ENCODE data around the gene GOLT1A.

The GOLT1A gene

GRCh38 chr1:204204944-204205343, 8.8 kb downstream of the GOLT1A start:
- no peak for TF ChIP-seq POLR2AphosphoS5 (IDR thresholded peaks at IDR 0.05; ENCODE audit: low read depth, low read length)
- TF ChIP-seq SIN3A (IDR thresholded peaks at IDR 0.05; ENCODE audit: borderline replicate concordance, insufficient read depth, low read length): no peak
- no peak for TF ChIP-seq TAF1 (IDR thresholded peaks at IDR 0.05; ENCODE audit: borderline replicate concordance, insufficient read depth, low read length)
- TF ChIP-seq REST (IDR thresholded peaks at IDR 0.05; ENCODE audit: insufficient read depth in 1 of 2, low read depth in 2 of 2, low read length in 2 of 2): no peak
- TF ChIP-seq FOXP2 (optimal IDR thresholded peaks at IDR 0.05; ENCODE audit: borderline replicate concordance, extremely low read depth, extremely low read length, insufficient read depth): no peak

- TF ChIP-seq TAF1 (IDR thresholded peaks at IDR 0.05; ENCODE audit: borderline replicate concordance, insufficient read depth, low read length) (no peak), POLR2AphosphoS5 (IDR thresholded peaks at IDR 0.05; ENCODE audit: low read depth, low read length) (no peak), SIN3A (IDR thresholded peaks at IDR 0.05; ENCODE audit: borderline replicate concordance, insufficient read depth, low read length) (no peak), REST (IDR thresholded peaks at IDR 0.05; ENCODE audit: insufficient read depth in 1 of 2, low read depth in 2 of 2, low read length in 2 of 2) (no peak), FOXP2 (optimal IDR thresholded peaks at IDR 0.05; ENCODE audit: borderline replicate concordance, extremely low read depth, extremely low read length, insufficient read depth) (no peak)
Observed at GRCh38 chr1:204203206-204203767, 10.5 kb downstream of the GOLT1A start.

- TF ChIP-seq SIN3A (IDR thresholded peaks at IDR 0.05; ENCODE audit: borderline replicate concordance, insufficient read depth, low read length) (no peak), TAF1 (IDR thresholded peaks at IDR 0.05; ENCODE audit: borderline replicate concordance, insufficient read depth, low read length) (no peak), FOXP2 (optimal IDR thresholded peaks at IDR 0.05; ENCODE audit: borderline replicate concordance, extremely low read depth, extremely low read length, insufficient read depth) (no peak), REST (IDR thresholded peaks at IDR 0.05; ENCODE audit: insufficient read depth in 1 of 2, low read depth in 2 of 2, low read length in 2 of 2) (no peak), POLR2AphosphoS5 (IDR thresholded peaks at IDR 0.05; ENCODE audit: low read depth, low read length) (no peak)
Observed at GRCh38 chr1:204202481-204202880, 11.3 kb downstream of the GOLT1A start.

- no peak for TF ChIP-seq REST (IDR thresholded peaks at IDR 0.05; ENCODE audit: insufficient read depth in 1 of 2, low read depth in 2 of 2, low read length in 2 of 2)
- TF ChIP-seq TAF1 (IDR thresholded peaks at IDR 0.05; ENCODE audit: borderline replicate concordance, insufficient read depth, low read length): no peak
- TF ChIP-seq FOXP2 (optimal IDR thresholded peaks at IDR 0.05; ENCODE audit: borderline replicate concordance, extremely low read depth, extremely low read length, insufficient read depth): no peak
- no peak for TF ChIP-seq SIN3A (IDR thresholded peaks at IDR 0.05; ENCODE audit: borderline replicate concordance, insufficient read depth, low read length)
- no peak for TF ChIP-seq POLR2AphosphoS5 (IDR thresholded peaks at IDR 0.05; ENCODE audit: low read depth, low read length)
Observed at GRCh38 chr1:204201348-204202040, 12.3 kb downstream of the GOLT1A start.

Data from PFSK-1 (cell line).